Hepatocyte (in vitro differentiated cells): ENCODE data around the gene SMAD3. TPM values are rescaled to one million over a fixed set of nuclear protein-coding genes. Genes with fewer than 3 reads are reported as not detected.

Source experiments
- DNase-seq: peaks from one replicate; pipeline ENCODE4 v3.0.0-alpha.2; 2016; ENCODE audit warnings: low spot score
- H2AFZ ChIP-seq: fragments of 200-600 bp; sonication (generic); 2 replicates; pipeline ENCODE4 v1.6.0; 2016; ENCODE audit warnings: antibody characterized with exemption, mild to moderate bottlenecking
- H3K27ac ChIP-seq: fragments of 200-600 bp; sonication (generic); 2 replicates; pipeline ENCODE4 v1.5.1; 2016; ENCODE audit warnings: mild to moderate bottlenecking
- H3K27me3 ChIP-seq: fragments of 200-600 bp; sonication (generic); 2 replicates; pipeline ENCODE4 v1.6.1; 2016
- H3K36me3 ChIP-seq: fragments of 200-600 bp; sonication (generic); replicated peaks from 2 replicates; pipeline ENCODE4 v1.5.1; 2016; ENCODE audit warnings: low read depth; ENCODE audit not compliant: insufficient read depth
- H3K4me1 ChIP-seq: fragments of 200-600 bp; sonication (generic); 2 replicates; pipeline ENCODE4 v1.5.1; 2016; ENCODE audit warnings: mild to moderate bottlenecking, moderate library complexity; ENCODE audit not compliant: insufficient read depth
- H3K4me2 ChIP-seq: fragments of 200-600 bp; sonication (generic); 2 replicates; pipeline ENCODE4 v1.6.0; 2016
- H3K4me3 ChIP-seq: fragments of 200-600 bp; sonication (generic); 2 replicates; pipeline ENCODE4 v1.5.1; 2016; ENCODE audit warnings: mild to moderate bottlenecking
- H3K79me2 ChIP-seq: fragments of 200-600 bp; sonication (generic); 2 replicates; pipeline ENCODE4 v1.6.0; 2017; ENCODE audit warnings: mild to moderate bottlenecking
- H3K9me2 ChIP-seq: fragments of 200-600 bp; sonication (generic); replicated peaks from 2 replicates; pipeline ENCODE4 v1.6.0; 2017; ENCODE audit warnings: mild to moderate bottlenecking; ENCODE audit not compliant: insufficient read depth
- H3K9me3 ChIP-seq: fragments of 200-600 bp; sonication (generic); 2 replicates; pipeline ENCODE4 v1.5.1; 2016; ENCODE audit warnings: low read depth, mild to moderate bottlenecking
- H4K20me1 ChIP-seq: fragments of 200-600 bp; sonication (generic); 2 replicates; pipeline ENCODE4 v1.6.0; 2016; ENCODE audit warnings: mild to moderate bottlenecking; ENCODE audit not compliant: insufficient read depth, poor library complexity, severe bottlenecking
- EZH2 ChIP-seq: fragments of 200-600 bp; sonication (generic); IDR thresholded peaks from 2 replicates; pipeline ENCODE4 v1.6.1; 2016; ENCODE audit warnings: antibody characterized with exemption, mild to moderate bottlenecking, borderline replicate concordance
- EZH2phosphoT487 ChIP-seq: fragments of 200-600 bp; sonication (generic); IDR thresholded peaks from one replicate; pipeline ENCODE4 v1.6.1; 2018; ENCODE audit warnings: antibody characterized with exemption, mild to moderate bottlenecking, low read depth, moderate library complexity; ENCODE audit not compliant: unreplicated experiment, severe bottlenecking
- WGBS: methylation state at CpG from one replicate; pipeline ENCODE4 v1.1.6; 2016; ENCODE audit warnings: low lambda C conversion rate; ENCODE audit errors: missing lambda C conversion rate; 5-methylcytosine and 5-hydroxymethylcytosine counted together
- polyA plus RNA-seq: library from polyadenylated mRNA; unstranded; fragments of >200 nt; fragmentation: Nextera tagmentation; extraction: Ambion mirVana; gene quantifications from 2 replicates; pipeline ENCODE4 v1.2.1, GENCODE V29; 2016
- total RNA-seq: library from RNA; depleted of rRNA; stranded (reverse); fragments of >200 nt; gene quantifications from 2 replicates; pipeline ENCODE4 v1.2.3, GENCODE V29; 2014
- TF ChIP-seq, protein P1 (sequence below): fragments of 200-600 bp; sonication (generic); IDR thresholded peaks from 2 replicates; pipeline ENCODE4 v1.5.1; 2016; ENCODE audit warnings: antibody characterized with exemption, mild to moderate bottlenecking; ENCODE audit not compliant: poor library complexity

The SMAD3 gene
- total and polyA plus RNA-seq, 2 experiments from 2014 or later = 24.7 to 32.2 TPM

DNA sequence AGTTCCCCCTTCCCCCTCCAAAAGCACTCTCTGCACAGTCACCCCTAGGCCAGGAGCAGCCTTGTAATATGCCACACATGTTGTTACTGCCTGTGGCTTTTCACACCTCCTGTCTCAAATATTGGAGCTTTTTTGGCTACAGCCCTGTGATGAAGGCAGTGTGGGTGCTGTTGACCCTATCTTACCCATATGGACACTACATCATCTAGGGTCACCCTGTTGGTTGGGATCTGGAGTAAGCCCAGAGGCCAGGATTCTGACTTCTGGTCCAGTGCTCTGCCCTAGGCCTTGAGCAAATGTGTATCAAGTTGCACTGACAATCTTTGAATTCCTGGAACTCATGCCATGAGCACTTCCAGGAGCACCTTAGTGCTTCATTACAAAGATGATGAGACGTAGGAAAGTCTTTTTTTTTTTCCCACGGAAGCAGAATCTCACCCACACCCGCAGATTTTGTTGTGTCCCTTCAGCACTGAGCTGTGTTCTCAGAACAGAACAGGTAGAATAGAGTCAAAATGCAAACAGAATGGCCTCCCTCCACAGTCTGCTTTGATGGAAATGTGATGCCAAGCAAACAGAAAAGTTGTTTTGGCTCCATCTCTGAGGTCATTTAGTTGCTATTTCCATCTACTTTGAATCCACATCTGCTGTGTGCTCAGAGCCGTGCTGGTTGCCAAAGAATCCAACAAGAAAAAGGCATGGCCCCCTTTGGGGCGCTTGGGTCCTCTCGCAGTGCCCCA lies 49.6 kb downstream of the SMAD3 start:
- H3K9me2 ChIP-seq = no peaks in the 10 kb centered on the region
- TF ChIP-seq, protein P1, sequence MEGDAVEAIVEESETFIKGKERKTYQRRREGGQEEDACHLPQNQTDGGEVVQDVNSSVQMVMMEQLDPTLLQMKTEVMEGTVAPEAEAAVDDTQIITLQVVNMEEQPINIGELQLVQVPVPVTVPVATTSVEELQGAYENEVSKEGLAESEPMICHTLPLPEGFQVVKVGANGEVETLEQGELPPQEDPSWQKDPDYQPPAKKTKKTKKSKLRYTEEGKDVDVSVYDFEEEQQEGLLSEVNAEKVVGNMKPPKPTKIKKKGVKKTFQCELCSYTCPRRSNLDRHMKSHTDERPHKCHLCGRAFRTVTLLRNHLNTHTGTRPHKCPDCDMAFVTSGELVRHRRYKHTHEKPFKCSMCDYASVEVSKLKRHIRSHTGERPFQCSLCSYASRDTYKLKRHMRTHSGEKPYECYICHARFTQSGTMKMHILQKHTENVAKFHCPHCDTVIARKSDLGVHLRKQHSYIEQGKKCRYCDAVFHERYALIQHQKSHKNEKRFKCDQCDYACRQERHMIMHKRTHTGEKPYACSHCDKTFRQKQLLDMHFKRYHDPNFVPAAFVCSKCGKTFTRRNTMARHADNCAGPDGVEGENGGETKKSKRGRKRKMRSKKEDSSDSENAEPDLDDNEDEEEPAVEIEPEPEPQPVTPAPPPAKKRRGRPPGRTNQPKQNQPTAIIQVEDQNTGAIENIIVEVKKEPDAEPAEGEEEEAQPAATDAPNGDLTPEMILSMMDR = no peak
- TF ChIP-seq EZH2phosphoT487 (no peak), EZH2 (no peak)
- H3K4me1 ChIP-seq = peaks cover 50% of the 10 kb centered on the region
- peaks cover 6% of the 10 kb centered on the region for H4K20me1 ChIP-seq
- H3K27me3 ChIP-seq = no peaks in the 10 kb centered on the region
- no peaks in the 10 kb centered on the region for H3K9me3 ChIP-seq
- DNase-seq = no peak
- H2AFZ ChIP-seq = no peak overlapping the region
- peak overlapping the region; percentile 66 for H3K27ac ChIP-seq
- H3K4me3 ChIP-seq = no peak overlapping the region
- 86% methylated on average over 6 of the region's 6 CpGs for WGBS
- H3K79me2 ChIP-seq = peaks cover 90% of the 10 kb centered on the region
- H3K4me2 ChIP-seq = no peak overlapping the region
- no peaks in the 10 kb centered on the region for H3K36me3 ChIP-seq

DNA sequence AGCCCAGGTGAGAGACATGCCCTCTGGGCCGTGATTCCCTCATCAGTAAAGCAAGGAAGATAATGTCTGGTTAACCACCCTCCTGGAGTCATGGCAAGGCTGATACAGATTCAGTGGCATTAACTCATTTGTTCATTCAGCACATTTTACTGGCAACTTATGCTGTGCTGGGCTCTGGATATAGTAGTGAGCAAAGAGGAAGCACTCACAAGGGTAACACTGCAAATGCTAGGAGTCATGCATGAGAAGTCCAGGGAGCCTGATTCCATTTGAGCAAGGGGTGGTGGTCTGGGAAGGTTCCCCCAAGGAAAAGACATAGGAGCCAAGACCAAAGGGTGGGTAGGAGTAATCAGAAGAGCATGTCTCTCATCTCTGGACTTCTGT lies 50.2 kb downstream of the SMAD3 start:
- H2AFZ ChIP-seq = no peak overlapping the region
- H3K79me2 ChIP-seq = peaks cover 89% of the 10 kb centered on the region
- H3K27ac ChIP-seq = peak overlapping the region; percentile 66
- H3K27me3 ChIP-seq = no peaks in the 10 kb centered on the region
- no peak overlapping the region for H3K4me3 ChIP-seq
- H3K4me1 ChIP-seq = peaks cover 55% of the 10 kb centered on the region
- H3K4me2 ChIP-seq = no peak overlapping the region
- H4K20me1 ChIP-seq = no peaks in the 10 kb centered on the region
- H3K9me2 ChIP-seq = no peaks in the 10 kb centered on the region
- no peaks in the 10 kb centered on the region for H3K9me3 ChIP-seq
- 96% methylated on average over 1 of the region's 1 CpG for WGBS
- no peak for DNase-seq
- no peaks in the 10 kb centered on the region for H3K36me3 ChIP-seq
- no peak for TF ChIP-seq EZH2phosphoT487
- TF ChIP-seq EZH2 = no peak
- TF ChIP-seq, protein P1 = no peak

DNA sequence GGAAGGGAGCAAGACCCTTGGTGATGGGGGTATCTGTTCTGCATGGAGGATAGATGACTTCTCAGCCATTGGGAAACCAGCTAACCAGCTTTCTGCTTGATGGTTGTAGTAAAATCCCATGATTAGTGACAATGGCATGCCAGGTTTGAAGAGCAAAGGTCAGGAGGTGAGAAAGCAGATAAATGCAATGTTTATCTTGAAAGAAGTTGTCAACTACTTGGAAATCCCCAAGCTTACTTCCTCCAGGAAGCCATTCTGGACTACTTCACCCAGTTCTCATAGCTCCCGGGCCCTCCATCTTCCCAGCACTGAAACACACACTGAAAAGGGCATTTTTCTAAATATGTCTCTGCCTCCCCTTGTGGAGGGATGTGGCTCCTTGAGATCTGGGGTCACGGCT lies 51.3 kb downstream of the SMAD3 start:
- Histone ChIP-seq H3K79me2 (peaks cover 85% of the 10 kb centered on the region), H3K27me3 (no peaks in the 10 kb centered on the region), H3K4me1 (peaks cover 67% of the 10 kb centered on the region), H3K36me3 (no peaks in the 10 kb centered on the region), H3K9me3 (no peaks in the 10 kb centered on the region), H3K4me2 (peak overlapping the region; percentile 9), H3K4me3 (no peak overlapping the region), H4K20me1 (no peaks in the 10 kb centered on the region), H3K27ac (peak overlapping the region; percentile 85), H3K9me2 (no peaks in the 10 kb centered on the region), H2AFZ (no peak overlapping the region)
- DNase-seq = peak; percentile 53
- 70% methylated on average over 2 of the region's 2 CpGs for WGBS
- TF ChIP-seq, protein P1 = no peak
- no peak for TF ChIP-seq EZH2phosphoT487
- no peak for TF ChIP-seq EZH2
